GM04504 (cell line): Measurements from ENCODE around the gene ADGRD2.

Experiments
- DNase-seq: peaks from one replicate; pipeline ENCODE4 v3.0.0-alpha.2; 2012; ENCODE audit warnings: low read depth

The ADGRD2 gene

DNA sequence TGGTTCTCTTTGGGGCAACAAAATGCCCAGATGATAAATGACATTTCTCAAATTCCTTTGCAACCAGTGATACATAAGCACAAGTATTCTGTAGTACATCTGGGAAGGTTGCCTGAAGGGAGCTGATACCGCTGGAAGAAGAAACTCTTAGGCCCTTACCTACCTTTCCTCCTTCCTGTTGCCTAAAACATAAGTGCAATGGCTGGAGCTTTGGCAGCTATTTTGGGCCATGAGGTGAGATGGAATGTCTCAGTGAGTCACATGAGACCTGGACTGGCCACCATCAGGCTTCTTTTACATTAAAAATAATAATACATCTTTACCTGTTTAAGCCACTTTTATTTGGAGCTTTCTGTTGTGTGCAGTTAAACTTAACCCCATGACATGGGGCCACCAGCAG, 11.2 kb upstream of the ADGRD2 start:
- no peak for DNase-seq

DNA sequence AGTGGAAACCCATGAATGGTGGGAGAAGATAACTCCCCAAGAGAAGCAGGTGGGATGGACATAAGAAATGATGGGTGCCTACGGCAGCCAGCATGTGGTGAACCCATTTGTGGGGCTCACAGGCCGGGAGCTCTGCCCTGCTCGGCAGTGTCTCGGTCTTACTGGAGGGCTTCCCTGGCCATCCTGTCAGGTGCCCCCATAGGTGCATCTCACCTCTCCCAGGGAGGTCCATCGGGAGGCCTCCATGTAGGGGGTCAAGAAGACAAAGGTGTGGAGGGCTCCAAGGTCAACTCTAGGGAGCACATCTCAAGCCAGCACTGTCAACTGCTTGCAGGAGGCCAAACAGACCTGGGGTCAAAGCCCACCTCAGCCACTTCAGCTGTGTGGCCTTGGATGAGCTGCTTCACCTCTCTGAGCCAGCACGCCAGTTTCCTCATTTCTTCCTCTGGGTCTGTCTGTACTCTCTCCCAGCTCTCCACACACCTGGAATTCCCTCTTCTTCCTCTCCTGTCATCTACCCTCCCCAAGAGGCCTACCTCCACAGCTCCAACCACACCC, 10.5 kb upstream of the ADGRD2 start:
- DNase-seq: no peak

DNA sequence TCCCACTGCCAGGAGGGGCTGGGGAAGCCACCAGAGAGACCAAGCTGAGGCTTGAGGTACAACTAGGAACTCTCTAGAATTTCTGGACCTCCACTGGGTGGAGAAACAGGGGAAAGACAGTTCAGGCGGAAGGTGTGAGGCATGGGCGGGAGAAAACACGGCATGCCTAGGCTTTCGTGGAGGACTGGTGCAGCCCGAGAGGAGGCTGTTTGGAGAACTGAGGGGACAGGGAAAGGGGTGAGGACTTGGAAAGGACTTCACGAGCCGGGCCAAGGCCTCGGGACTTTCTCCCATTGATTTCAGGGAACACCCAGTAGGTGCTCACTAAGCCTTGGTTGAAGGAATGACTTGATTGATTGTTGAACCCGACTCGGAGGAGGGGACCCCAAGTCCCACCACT, 9.5 kb upstream of the ADGRD2 start:
- no peak for DNase-seq

DNA sequence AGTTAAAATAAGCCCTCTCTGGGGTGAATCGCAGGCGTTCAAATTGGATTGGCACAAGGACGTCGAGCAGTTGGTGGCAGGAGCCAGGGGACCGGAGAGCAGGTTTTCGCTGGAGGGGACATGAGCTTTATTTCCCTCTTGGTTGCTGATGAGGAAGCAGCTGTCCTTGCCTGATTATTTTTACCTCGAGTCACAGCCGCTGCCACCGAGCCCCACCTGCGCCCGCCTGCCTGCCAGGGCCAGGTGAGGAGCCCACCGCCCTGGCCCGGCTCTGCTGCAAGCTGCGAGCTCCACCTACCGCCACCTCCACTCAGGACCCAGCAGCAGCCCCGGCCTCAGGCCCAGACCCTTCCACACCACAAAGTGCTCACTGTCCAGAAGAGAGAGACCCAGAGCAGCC, 9.0 kb upstream of the ADGRD2 start:
- no peak for DNase-seq

DNA sequence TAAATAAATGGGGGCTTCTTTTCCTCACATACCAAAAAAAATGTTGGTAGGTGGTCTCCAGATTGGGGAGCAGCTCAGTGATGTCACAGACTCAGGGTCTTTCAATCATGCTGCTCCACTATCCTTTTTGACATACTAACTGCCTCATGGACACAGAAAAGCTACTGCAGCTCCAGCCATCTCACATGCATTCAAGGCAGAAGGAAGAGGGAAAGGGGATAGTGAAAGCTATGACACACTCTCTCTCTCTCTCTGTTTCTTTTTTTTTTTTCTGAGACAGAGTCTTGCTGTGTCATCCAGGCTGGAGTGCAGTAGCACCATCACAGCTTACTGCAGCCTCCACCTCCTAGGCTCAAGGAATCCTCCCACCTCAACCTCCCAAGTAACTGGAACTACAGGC, 7.9 kb upstream of the ADGRD2 start:
- DNase-seq: no peak

DNA sequence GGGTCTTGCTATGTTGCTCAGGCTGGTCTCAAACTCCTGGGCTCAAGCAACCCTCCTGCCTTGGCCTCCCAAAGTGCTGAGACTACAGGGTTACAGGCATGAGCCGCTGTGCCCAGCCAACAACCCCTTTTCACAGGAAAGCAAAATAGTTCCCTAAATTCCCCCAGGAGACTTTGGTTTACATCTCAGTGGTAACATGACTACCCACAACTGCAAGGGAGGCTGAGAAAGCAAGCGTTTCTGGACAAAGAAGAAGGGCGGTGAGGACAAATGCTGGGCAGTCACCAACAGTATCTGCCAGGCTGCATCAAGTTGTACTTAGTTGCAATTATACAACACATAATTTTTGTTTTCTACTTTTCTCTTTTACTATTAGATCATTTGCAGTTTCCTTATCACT, 7.4 kb upstream of the ADGRD2 start:
- DNase-seq: no peak

DNA sequence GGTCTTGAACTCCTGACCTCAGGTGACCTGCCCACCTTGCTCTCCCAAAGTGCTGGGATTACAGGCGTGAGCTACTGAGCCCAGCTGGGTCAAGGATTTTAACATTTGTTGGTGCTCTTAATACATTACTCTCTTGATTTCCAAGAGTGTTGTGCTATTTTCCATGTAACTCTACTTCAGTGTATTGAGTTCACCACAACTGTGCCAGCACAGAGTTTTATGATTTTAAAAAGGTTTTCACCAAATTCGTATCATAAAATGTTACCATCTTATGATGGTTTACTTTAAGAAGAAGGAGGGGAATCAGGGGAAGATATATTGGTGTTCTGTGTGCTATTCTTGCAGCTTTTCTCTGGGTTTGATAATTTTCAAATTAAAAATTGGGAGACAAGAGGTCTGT, 6.6 kb upstream of the ADGRD2 start:
- DNase-seq: no peak

DNA sequence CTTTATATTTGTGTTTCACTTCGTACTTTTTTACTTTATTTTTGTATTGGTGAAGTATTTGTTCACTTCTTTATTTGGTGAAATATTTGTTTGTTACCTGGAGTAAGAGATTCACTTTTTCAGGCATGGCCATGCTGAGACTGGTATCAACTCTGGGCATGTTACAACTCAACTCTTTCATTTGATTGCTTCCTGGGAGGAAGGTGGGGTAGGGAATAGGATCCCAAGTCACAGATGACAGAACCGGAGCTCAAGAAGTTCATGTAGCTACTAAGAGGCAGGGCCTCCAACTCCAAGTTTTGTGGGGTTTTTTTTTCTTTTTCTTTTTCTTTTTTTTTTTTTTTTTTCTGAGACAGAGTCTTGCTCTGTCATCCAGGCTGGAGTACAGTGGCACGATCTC, 6.1 kb upstream of the ADGRD2 start:
- no peak for DNase-seq

DNA sequence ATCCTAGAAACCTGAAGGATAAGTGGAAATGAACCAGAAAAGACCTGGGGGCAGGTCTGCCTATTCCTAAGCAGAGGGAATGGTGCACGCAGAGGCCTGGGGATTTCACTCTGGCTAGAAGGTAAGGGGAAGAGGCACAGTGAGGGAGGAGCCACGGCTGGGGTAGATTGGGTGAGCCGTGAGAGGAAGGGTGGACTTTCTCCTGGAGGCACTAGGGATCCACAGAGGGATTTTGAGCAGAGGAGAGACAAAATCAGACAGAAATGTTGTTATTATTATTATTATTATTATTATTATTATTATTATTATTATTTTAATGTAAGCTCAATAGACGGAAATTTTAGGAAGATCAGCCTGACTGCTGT, 3.0 kb upstream of the ADGRD2 start:
- no peak for DNase-seq

DNA sequence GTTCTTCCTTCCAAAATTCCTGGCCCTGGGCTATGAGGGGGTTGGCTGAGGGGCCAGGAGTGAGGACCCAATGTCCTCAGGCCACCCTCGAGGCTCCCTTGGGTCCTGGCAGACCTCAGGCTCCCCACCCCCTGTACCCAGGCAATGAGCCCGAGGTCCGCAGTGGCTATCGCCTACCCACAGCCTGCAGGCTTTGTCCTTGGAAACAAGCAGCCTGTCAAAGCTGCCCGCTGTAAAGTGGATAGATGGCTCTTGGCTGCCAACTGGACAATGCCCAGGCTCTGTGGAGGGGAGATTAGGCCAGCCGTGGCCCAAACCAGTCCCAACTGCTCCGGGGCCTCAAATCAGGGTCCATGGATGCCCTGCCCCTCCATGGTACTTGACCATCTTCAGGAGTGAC, 2.2 kb upstream of the ADGRD2 start:
- no peak for DNase-seq

DNA sequence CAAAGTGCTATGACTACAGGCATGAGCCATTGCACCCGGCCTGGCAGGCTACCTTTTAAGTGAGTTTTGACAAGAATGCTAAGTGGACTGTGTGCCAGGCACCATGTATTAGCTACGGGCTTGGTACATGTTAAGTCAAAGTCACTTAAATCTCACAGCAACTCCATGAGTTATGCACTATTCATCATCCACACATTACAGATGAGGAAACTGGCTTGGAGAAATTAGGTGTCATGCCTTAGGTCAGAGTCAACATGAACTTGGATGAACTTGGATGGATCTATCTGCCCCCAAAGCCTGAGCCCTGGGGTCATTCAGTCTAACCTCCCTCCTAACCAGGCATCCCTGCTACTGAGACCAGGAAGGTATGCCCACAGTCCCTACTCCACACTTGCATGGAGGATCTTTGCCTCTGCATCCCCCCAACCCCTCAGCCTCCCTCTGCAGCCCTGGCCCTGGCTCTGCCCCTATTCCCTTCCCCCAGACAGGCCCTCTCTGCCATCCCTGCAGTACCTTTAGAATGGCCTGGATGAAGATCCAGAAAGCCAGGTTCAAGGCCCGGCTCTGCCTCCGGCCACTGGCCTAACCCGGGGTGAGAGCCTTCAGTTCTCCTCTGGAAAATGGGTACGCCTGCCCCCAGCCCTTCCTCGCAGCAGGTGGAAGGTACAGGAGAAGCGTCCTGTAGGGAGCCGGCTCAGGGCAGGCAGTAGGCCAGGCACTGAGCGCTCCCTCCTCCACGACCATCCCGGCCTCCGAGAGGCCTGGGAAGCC, 685 bp upstream of the ADGRD2 start:
- DNase-seq: no peak

DNA sequence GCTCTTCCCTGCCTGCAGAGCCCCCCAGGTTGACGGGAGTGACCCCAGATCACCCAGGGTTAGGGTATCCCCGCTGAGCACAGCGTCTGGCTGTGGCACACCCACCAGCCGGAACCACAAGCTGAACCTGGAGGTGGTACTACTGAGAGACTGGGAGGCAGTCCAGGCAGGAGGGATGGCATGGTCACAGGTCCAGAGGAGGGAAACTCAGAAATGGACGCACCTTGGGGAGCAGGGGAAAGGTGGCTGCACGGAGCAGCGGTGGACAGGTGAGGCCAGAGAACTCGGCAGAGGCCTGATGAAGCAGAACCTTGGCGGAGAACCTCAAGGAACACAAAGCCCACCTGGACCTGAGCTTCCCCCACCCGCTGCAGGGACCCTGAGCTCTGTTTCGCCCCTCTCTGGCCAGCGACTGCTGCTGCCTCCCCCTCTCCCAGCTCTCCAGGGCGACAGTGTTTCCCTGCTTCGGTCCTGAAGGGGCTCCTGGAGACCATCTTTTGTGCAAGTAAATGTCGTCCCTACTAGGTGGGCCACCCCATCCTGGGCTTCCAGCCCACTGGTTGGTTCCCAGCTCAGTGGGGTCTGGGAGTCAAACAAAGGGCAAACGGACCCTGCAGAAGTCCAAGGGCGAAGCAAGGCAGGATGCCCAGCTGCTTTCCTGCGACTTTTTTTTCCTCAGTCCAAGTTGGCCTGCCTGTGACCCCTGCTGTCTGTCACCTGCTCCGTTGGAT, 845 bp downstream of the ADGRD2 start:
- DNase-seq: no peak

DNA sequence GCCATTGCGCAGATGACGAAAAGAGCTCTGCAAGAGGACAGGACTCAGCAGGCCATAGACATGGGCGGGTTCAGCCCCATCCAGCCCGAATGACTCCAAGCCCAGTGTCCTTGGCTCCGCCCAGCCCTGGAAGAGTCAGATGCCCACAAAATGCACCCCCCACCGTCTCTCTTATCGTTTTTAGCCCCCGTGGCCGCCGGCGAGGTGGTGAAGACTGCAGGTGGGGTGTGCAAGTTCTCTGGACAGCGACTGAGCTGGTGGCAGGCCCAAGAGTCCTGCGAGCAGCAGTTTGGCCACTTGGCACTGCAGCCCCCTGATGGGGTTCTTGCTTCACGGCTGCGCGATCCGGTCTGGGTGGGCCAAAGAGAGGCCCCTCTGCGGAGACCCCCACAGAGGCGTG, 2.1 kb downstream of the ADGRD2 start:
- no peak for DNase-seq

DNA sequence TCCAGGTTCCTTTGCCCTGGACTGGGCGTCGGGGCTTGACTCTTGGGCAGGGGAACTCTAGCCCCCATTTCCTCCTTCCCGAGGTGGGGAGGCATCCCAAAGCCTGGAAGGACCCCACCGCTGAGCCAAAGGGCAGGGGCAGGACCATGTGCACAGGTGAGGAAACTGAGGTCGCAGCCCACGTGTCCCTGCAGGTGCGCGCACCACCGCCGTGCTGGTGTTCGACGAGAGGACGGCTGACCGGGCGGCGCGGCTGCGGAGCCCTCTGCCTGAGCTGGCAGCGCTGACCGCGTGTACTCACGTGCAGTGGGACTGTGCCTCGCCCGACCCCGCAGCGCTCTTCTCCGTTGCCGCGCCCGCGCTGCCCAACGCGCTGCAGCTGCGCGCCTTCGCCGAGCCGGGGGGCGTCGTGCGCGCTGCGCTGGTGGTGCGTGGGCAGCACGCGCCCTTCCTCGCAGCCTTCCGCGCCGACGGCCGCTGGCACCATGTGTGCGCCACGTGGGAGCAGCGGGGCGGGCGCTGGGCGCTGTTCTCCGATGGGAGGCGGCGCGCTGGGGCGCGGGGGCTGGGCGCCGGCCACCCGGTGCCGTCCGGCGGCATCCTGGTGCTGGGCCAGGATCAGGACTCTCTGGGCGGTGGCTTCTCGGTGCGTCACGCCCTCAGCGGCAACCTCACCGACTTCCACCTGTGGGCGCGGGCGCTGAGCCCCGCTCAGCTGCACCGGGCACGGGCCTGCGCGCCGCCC, 2.8 kb downstream of the ADGRD2 start:
- no peak for DNase-seq

DNA sequence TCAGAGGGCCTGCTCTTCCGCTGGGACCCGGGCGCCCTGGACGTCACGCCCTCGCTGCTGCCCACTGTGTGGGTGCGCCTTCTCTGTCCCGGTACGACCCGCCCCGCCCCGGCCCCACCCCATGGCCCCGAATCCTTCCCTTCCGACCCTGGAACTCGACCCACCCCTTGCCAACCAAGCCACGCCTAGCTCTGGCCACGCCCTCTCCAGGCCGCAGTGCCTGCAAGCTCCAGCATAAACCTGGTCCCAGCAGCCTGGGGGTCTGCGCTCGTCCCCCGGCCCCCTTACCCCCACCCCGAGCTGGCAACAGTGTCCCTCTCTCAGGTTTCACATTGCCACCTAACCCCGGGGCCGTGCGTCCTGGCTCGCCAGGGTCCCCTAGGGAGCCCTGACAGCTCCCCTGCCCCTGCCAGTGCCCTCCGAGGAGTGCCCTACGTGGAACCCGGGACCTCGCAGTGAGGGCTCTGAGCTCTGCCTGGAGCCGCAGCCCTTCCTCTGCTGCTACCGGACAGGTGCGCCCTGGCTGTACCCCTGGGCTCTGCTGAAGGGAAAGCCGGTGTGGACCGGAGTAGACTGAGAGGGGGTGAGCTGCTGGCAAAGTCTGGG, 3.4 kb downstream of the ADGRD2 start:
- no peak for DNase-seq

DNA sequence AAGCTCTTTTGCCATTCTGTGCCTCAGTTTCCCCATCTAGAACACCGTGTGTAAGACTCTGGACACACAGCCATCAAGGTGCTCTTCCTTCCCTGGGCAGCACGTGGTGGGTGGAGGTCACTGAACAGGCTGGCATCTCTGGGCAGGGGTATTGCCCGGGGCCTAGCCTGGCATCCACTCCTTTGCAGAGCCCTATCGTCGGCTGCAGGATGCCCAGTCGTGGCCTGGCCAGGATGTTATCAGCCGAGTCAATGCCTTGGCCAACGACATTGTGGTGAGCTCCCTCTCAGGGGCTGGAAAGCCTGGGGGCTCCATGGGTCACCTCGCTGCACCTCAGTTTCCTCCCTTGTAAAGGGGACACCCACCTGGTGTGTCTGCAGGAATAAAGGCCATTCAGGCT, 4.0 kb downstream of the ADGRD2 start:
- no peak for DNase-seq

DNA sequence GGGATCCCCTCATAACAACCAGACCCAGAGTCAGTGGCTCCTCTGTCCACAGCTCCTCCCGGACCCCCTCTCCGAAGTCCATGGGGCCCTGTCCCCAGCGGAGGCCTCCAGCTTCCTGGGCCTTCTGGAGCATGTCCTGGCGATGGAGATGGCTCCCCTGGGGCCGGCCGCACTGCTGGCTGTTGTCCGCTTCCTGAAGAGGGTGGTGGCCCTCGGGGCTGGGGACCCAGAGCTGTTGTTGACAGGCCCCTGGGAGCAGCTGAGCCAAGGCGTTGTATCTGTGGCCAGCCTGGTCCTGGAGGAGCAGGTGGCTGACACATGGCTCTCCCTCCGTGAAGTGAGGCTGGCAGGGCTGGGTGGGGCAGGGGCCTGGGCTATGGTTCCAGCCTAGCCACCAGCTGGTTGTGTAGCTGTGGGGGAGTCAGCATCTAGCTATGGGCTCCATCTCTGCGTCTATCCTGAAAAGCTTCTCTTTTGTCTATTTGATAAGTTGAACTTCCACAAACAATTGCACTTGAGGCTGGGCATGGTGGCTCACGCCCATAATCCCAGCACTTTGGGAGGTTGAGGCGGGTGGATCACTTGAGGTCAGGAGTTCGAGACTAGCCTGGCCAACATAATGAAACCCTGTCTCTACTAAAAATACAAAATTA, 4.7 kb downstream of the ADGRD2 start:
- no peak for DNase-seq

DNA sequence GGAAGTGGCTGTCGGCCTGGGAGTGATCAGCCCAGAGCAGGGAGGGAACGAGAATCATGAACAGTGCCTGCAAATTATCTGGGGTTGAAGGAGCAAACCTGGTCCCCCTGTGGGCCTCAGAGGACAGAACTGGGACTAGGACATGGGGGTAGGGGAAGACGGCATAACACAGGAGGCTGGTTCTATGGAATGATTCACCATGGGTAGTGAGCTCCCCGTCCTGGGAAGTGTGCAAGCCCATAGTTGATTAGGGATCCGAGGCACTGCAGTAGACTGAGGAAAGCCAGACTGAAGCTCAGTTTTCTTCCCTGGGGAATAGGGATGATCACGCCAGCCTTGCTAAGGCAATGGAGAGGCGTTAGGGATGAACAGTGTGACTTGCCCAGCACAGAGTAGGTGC, 5.6 kb downstream of the ADGRD2 start:
- no peak for DNase-seq

DNA sequence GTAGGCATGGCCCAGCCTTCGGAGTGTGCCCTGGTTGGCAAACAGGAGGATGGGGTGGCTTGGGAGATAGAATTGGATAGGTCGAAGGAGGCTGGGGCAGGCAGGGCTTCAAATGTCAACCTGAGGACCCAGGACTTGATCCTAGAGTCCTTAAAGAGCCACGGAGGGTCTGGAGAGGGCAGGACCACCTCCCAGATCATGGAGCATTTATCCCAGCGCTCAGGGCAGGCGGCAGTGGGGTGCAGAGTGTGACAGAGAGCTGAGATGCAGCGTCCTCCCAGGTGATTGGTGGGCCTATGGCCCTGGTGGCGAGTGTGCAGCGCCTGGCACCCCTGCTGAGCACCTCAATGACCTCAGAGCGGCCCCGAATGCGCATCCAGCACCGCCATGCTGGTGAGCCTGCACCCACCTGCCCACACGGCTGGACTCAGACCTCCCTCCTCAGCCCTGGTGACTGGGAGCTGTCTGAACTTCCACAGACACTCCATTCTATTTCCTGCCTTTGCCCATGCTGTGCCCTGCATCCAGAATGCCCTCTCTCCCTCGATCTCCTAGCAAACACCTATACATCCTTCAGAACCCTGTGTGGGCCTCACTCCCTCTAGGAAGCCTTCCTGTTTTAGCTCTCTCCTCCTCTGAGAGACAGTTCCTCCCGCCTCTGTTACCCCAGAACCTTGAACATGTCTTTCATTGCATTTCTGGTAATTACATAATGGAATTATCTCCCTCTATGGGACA, 6.3 kb downstream of the ADGRD2 start:
- no peak for DNase-seq

DNA sequence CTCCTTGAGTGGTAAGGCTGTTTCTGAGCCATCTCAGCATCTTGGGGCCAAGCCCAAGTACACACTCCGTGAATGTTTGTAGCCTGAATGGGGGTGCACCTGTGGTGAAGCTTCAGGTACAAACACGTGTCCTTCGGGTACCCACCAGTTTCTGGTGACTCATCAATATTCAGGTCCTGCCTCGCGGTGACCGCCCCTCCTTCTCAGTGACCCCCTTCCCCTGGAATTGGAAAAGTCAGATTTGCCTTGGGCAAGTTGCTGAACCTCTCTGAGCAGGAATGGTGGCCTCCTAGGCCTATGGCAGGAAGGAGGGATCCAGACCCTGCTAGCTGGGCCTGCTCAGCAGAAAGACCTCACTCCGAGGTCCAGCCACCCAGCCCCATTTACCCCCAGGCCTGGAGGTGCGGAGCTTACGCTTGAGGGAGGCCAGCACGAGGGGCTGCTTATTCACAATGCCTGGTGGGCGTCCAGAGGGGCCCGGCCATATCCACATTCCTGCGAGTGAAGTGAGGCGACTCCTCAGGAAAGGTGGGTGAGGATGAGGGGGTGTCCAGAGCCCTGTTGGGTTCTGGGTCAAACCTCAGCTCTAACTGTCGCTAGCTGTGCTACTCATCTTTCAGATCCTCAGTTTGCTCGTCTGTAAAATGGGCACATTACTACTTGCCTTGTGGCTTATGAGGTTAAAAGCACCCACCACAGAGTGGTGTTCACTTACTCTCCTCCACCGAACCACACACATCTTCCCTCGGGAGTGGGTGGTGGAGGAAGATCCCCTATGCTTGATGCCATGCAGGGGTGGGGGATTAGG, 7.0 kb downstream of the ADGRD2 start:
- DNase-seq: no peak
